ENCODE measurements around the gene RAB31. TPM values are rescaled to one million over a fixed set of nuclear protein-coding genes. Genes with fewer than 3 reads are reported as not detected.

RAB31 gene
- total and polyA plus RNA-seq, 2 of the 13 experiments (the other 11 are each of a cell fraction or from before 2014, with no cell fraction given), result 1.1 to 1.7 TPM

DNA sequence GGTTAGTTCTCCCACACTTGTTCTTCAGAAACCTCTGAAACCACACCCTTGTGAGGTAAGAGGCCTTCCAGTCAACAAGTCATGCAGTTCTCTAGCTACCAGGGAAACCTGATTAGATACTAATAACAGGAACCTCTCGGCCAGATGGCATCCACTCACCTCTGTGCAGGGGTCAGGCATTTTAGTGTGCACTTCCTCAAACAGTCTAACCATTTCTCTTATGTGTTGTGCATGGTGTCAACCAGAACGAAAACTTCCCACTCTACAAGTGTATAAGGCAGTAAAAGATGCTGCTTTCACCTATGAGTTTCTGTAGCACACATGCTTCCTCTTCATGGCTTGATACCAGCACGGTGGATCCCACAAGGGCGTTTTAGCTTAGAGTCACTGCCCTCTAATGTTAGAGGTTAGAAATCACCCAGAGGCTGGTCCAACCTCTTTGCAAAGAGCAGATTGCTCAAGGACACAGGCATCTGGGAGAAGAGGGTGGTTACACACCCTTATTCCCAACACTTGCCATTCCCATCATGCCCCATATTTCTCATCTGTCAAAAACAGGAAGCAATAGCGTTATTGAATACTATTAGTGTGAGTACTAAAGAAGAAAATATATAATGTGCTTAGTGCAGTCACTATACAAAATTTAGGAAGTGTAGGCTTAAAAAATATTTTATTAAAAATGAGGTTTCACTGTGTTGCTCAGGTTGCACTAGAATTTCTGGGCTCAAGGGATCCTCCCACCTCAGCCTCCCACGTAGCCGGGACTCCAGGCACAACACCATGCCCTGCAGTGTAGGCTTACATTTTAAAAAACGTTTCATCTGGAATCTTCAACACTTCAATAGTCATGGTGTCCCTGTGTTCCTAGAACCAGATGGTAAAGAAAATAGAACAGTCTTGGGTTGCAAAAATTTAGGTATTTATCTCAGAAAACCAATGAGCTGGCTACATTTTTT lies 34.5 kb upstream of the RAB31 start (continued):
- TF ChIP-seq, protein P1, sequence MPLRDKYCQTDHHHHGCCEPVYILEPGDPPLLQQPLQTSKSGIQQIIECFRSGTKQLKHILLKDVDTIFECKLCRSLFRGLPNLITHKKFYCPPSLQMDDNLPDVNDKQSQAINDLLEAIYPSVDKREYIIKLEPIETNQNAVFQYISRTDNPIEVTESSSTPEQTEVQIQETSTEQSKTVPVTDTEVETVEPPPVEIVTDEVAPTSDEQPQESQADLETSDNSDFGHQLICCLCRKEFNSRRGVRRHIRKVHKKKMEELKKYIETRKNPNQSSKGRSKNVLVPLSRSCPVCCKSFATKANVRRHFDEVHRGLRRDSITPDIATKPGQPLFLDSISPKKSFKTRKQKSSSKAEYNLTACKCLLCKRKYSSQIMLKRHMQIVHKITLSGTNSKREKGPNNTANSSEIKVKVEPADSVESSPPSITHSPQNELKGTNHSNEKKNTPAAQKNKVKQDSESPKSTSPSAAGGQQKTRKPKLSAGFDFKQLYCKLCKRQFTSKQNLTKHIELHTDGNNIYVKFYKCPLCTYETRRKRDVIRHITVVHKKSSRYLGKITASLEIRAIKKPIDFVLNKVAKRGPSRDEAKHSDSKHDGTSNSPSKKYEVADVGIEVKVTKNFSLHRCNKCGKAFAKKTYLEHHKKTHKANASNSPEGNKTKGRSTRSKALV (CRISPR knock-in tag; IDR thresholded peaks at IDR 0.05), result peak; percentile 36; the same call in 1 of the 2 replicates
- no peak for TF ChIP-seq ZFP37 (CRISPR knock-in tag; IDR thresholded peaks at IDR 0.05; ENCODE audit: borderline replicate concordance)
- TF ChIP-seq, protein P2, sequence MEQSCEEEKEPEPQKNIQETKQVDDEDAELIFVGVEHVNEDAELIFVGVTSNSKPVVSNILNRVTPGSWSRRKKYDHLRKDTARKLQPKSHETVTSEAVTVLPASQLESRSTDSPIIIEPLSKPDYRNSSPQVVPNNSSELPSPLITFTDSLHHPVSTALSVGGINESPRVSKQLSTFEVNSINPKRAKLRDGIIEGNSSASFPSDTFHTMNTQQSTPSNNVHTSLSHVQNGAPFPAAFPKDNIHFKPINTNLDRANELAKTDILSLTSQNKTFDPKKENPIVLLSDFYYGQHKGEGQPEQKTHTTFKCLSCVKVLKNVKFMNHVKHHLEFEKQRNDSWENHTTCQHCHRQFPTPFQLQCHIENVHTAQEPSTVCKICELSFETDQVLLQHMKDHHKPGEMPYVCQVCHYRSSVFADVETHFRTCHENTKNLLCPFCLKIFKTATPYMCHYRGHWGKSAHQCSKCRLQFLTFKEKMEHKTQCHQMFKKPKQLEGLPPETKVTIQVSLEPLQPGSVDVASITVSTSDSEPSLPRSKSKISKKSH (CRISPR knock-in tag; IDR thresholded peaks at IDR 0.05; ENCODE audit: borderline replicate concordance), result no peak
- TF ChIP-seq DPF2 (CRISPR knock-in tag; IDR thresholded peaks at IDR 0.05; ENCODE audit: borderline replicate concordance, low read depth), result no peak
- peak; percentile 43; the same call in 1 of the 2 replicates for TF ChIP-seq CEBPB (IDR thresholded peaks at IDR 0.05; ENCODE audit: borderline replicate concordance, low read depth, low read length)
- TF ChIP-seq, protein P3, sequence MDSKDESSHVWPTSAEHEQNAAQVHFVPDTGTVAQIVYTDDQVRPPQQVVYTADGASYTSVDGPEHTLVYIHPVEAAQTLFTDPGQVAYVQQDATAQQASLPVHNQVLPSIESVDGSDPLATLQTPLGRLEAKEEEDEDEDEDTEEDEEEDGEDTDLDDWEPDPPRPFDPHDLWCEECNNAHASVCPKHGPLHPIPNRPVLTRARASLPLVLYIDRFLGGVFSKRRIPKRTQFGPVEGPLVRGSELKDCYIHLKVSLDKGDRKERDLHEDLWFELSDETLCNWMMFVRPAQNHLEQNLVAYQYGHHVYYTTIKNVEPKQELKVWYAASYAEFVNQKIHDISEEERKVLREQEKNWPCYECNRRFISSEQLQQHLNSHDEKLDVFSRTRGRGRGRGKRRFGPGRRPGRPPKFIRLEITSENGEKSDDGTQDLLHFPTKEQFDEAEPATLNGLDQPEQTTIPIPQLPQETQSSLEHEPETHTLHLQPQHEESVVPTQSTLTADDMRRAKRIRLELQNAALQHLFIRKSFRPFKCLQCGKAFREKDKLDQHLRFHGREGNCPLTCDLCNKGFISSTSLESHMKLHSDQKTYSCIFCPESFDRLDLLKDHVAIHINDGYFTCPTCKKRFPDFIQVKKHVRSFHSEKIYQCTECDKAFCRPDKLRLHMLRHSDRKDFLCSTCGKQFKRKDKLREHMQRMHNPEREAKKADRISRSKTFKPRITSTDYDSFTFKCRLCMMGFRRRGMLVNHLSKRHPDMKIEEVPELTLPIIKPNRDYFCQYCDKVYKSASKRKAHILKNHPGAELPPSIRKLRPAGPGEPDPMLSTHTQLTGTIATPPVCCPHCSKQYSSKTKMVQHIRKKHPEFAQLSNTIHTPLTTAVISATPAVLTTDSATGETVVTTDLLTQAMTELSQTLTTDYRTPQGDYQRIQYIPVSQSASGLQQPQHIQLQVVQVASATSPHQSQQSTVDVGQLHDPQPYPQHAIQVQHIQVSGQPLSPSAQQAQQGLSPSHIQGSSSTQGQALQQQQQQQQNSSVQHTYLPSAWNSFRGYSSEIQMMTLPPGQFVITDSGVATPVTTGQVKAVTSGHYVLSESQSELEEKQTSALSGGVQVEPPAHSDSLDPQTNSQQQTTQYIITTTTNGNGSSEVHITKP (CRISPR knock-in tag; IDR thresholded peaks at IDR 0.05; ENCODE audit: low read depth), result no peak
- peak; percentile 52; the same call in 1 of the 2 replicates for TF ChIP-seq RXRA (CRISPR knock-in tag; IDR thresholded peaks at IDR 0.05)
- no peak for TF ChIP-seq ZNF235 (CRISPR knock-in tag; IDR thresholded peaks at IDR 0.05; ENCODE audit: borderline replicate concordance)
- TF ChIP-seq GFI1 (CRISPR knock-in tag; IDR thresholded peaks at IDR 0.05; ENCODE audit: borderline replicate concordance), result no peak
- 0 out of 2 replicates have a peak, but pooled peaks have one; percentile 16 for TF ChIP-seq JUND (CRISPR knock-in tag; IDR thresholded peaks at IDR 0.05)
- TF ChIP-seq, protein P4, sequence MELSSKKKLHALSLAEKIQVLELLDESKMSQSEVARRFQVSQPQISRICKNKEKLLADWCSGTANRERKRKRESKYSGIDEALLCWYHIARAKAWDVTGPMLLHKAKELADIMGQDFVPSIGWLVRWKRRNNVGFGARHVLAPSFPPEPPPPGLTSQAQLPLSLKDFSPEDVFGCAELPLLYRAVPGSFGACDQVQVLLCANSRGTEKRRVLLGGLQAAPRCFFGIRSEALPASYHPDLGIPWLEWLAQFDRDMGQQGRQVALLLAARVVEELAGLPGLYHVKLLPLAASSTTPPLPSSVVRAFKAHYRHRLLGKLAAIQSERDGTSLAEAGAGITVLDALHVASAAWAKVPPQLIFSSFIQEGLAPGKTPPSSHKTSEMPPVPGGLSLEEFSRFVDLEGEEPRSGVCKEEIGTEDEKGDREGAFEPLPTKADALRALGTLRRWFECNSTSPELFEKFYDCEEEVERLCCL (CRISPR knock-in tag; IDR thresholded peaks at IDR 0.05; ENCODE audit: borderline replicate concordance), result no peak
- TF ChIP-seq ZNF713 (CRISPR knock-in tag; IDR thresholded peaks at IDR 0.05), result no peak
- TF ChIP-seq, protein P5, sequence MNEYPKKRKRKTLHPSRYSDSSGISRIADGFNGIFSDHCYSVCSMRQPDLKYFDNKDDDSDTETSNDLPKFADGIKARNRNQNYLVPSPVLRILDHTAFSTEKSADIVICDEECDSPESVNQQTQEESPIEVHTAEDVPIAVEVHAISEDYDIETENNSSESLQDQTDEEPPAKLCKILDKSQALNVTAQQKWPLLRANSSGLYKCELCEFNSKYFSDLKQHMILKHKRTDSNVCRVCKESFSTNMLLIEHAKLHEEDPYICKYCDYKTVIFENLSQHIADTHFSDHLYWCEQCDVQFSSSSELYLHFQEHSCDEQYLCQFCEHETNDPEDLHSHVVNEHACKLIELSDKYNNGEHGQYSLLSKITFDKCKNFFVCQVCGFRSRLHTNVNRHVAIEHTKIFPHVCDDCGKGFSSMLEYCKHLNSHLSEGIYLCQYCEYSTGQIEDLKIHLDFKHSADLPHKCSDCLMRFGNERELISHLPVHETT (CRISPR knock-in tag; conservative IDR thresholded peaks at IDR 0.05), result no peak
- peak; percentile 43; the same call in 1 of the 2 replicates for TF ChIP-seq NCOR1 (IDR thresholded peaks at IDR 0.05; ENCODE audit: borderline replicate concordance, low read length)
- no peak for TF ChIP-seq ZNF317 (CRISPR knock-in tag; IDR thresholded peaks at IDR 0.05)
